SIG-M5 treated with dmso at 0.1 percent for 504 hours (cell line): ENCODE data around the gene CEP170.

ENCODE experiments used
- DNase-seq: peaks from one replicate; lab custom pipeline; 2025; ENCODE audit not compliant: unreplicated experiment; lab: John Stamatoyannopoulos, UW

The CEP170 gene

GRCh38 chr1:243254927-243255790 lies at the start of gene CEP170:
Gene CEP170, minus strand, starts transcription at chr1:243255281. Its CDS starts 30,001 bp downstream, at chr1:243225280.
- DNase-seq: peak; percentile 97

- DNase-seq: no peak
These were observed 46.0 kb upstream of the CEP170 start for GRCh38 chr1:243301059-243301458.

- no peak for DNase-seq
These were observed 44.0 kb upstream of the CEP170 start for GRCh38 chr1:243299069-243299468.

- DNase-seq: no peak
These were observed 39.6 kb upstream of the CEP170 start for GRCh38 chr1:243294723-243295121.

- no peak for DNase-seq
These were observed 39.1 kb upstream of the CEP170 start for GRCh38 chr1:243293941-243294722.

- DNase-seq: no peak
These were observed 37.0 kb upstream of the CEP170 start for GRCh38 chr1:243292117-243292516.

- DNase-seq: no peak
These were observed 36.2 kb upstream of the CEP170 start for GRCh38 chr1:243291292-243291691.

GRCh38 chr1:243288062-243288461 lies 33.0 kb upstream of the CEP170 start:
- DNase-seq: no peak

GRCh38 chr1:243287652-243288051 lies 32.6 kb upstream of the CEP170 start:
- peak; percentile 98 for DNase-seq

- no peak for DNase-seq
These were observed 32.0 kb upstream of the CEP170 start for GRCh38 chr1:243287123-243287460.

- peak; percentile 44 for DNase-seq
These were observed 31.5 kb upstream of the CEP170 start for GRCh38 chr1:243286409-243287122.

- DNase-seq: no peak
These were observed 26.6 kb upstream of the CEP170 start for GRCh38 chr1:243281672-243282071.

- DNase-seq: no peak
These were observed 25.6 kb upstream of the CEP170 start for GRCh38 chr1:243280571-243281129.

- DNase-seq: no peak
These were observed 20.2 kb upstream of the CEP170 start for GRCh38 chr1:243275316-243275715.

GRCh38 chr1:243273945-243274344 lies 18.9 kb upstream of the CEP170 start:
- no peak for DNase-seq

GRCh38 chr1:243273506-243273905 lies 18.4 kb upstream of the CEP170 start:
- no peak for DNase-seq

GRCh38 chr1:243272401-243272800 lies 17.3 kb upstream of the CEP170 start:
- DNase-seq: no peak

GRCh38 chr1:243271996-243272395 lies 16.9 kb upstream of the CEP170 start:
- DNase-seq: no peak

GRCh38 chr1:243270097-243270864 lies 15.2 kb upstream of the CEP170 start:
- DNase-seq: peak; percentile 5

- DNase-seq: no peak
These were observed 14.3 kb upstream of the CEP170 start for GRCh38 chr1:243269461-243269801.
